NCI-H2196 (cell line): ENCODE measurements around the gene PIGC.

Source experiments
- DNase-seq: peaks from one replicate; lab custom pipeline; 2025; ENCODE audit not compliant: unreplicated experiment; lab: John Stamatoyannopoulos, UW

Gene PIGC

DNA sequence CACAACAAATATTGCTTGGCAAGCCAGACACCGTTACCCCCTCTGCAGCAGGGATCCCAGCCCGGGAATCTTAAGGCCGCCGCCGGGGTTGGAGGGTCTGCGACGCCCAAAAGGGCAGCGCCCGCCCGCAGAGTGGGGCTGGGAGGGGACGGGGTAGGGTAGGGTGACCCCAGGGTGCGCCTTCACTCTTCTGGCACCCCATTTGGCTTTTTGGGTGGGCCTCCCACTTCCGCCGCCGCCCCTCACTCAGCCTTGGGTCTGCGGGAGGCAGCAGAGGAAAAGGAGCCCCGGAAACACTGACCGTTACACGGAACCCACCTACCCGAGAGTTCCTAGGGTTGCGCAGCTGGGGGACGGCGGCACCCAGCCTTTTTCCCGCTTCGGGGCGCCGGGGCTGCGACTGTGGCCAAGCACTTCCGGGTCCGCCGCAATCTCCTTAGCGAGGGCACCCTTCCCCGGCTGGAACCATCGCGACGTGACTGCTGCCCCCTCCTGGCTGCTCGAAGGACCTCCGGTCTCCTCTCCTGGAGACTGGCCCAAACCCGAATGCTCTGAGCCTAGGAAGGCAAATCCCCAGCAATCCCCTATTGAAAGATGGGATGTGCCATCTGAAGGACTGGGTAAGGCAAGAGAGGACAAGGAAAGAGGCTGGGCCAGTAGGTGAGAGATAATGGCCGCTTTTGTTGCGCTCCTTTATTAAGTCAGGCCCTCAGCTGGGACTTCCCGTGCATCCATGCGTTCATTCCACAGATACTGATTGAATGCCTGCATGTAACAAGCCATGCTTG, at the start of gene PIGC:
Gene PIGC (minus strand): TSS at position 404 of the 788 bp plus-strand sequence. CDS start 1,447 bp downstream, outside the sequence.
- peak; percentile 90 for DNase-seq

DNA sequence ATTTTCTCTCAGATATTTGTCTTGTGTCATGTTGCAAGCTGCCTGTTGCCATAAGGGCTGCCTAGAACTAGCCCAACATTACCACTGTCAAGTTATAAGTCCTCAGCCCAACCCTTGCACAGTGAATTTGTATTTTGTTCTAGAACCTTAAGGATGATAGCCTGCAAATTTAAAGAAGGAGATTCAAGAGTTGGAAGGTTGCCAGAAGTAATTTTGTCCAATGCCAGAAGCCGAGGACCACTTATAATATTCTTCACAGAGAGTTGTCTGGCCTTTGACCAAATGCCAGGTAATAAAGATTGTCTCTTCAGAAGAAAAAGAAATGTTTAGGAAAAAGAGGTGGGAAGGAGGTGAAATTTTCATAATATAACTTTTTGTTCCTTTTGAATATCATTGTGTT, 48.6 kb upstream of the PIGC start:
- DNase-seq = no peak

DNA sequence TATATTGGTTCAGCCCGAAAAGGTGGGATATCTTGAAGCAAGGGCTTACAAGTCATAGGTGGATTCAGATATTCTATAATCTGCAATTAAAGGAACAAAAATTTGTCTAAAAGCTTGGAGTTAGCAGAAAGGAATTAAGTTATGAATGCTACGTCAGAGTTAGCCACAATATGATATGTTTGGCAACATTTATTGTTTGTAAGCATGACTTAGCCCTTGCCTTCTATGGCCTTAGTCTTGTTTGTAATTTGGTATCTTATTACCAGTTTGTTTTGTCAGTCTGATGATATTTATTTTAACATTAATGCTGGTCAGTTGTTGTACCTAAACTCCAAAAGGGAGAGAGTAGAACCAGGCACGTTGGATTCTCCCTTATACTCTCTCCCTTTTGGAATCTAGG, 46.0 kb upstream of the PIGC start:
- no peak for DNase-seq

DNA sequence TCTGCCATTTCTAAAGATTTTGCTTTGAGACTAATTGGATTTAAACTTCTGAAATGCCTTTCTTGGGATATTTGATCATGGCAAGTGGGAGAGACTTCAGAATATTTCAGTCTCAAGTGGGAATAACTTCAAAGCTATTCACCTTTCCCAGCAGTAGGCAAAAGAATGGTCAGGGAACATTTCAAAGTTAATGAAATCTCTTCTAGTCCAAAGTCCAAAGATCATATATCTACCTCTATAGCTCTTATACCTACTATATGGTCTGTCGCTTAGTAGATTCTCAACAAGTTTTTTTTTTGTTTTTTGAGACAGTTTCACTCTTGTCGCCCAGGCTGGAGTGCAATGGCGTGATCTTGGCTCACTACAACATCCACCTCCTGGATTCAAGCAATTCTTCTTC, 44.5 kb upstream of the PIGC start:
- DNase-seq = no peak

DNA sequence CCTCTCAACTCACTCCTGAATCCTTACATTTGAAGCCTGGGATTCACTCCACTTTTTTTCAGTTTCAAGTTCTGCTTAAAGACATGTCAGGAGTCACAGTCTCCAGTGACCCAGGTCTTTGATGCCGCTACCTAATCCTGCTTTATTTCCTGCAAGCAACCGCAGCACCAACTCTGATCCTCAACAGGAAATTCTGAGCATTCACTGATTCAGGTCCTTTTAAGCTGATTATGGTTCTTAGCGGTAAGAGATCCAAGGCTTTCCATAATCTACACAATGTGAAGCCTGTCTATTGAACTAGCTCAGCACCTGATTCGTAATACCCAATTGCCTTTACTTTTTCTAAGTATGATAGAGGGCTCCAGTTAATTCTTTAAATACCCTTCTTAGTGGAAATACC, 43.7 kb upstream of the PIGC start:
- DNase-seq = no peak

DNA sequence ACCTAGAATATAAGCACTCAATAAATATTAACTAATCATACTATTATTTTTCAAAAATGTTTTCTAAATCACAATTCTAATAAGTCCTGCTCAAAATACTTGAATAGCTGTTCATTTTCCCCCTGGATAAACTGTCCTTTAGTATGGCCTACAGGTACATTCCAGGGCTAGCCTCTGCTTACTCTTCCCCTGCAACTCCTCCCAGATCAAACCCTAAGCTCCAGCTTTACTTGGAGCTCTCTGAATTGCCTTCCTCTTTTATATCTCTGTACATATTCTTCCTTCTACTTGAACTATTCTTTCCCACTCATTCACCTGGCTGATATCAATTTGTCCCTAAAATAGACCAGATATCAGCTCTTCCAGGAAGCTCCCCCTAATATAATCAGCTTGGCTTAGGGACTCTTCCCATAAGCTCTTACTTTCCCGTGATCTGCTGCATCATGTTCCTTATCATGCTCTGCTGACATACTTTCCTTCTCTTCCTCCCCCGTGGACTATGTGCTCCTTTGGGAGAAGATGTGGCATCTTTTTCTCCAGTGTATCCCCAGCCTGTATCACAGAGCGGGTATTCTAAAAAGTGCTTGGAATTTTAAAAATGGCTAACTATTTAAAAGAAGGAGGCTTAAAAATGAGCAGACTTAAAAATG, 43.1 kb upstream of the PIGC start:
- no peak for DNase-seq

DNA sequence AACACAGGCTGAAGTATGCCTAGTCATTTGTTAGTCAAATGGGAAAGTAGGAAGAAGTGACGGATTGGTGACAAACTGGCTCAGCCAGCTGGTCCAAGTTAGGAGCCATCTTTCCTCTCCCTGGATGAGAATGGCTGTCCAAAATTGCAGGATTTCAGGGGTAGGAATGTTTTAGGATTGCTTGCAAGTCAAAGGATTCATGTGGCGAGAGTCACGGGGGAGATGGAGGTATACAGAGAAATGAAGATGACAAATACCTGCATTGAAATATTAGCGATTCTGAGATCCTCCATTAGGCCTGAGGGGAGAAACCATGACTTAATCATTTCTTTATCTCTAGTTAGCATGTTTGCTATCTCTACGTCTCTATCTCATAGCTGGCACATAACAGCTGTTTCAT, 41.8 kb upstream of the PIGC start:
- no peak for DNase-seq

DNA sequence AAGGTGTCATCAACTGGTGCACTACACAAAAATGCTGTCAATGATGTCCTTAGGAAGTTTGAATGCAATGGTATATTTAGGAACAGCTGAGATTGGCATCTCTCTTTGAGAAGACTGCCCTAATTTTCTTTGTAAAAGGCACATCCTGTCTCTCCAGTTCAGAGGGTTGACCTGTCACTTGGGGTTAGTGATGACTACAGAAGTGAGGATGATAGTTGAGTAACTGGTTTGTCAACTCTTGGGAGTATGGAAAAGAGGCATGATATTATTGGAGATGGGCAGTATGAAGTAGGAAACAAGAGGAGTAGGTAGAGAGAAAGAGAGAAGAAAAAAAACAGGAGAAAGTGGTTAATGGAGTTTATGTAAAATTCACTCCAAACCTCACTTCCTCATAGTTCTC, 40.4 kb upstream of the PIGC start:
- no peak for DNase-seq

DNA sequence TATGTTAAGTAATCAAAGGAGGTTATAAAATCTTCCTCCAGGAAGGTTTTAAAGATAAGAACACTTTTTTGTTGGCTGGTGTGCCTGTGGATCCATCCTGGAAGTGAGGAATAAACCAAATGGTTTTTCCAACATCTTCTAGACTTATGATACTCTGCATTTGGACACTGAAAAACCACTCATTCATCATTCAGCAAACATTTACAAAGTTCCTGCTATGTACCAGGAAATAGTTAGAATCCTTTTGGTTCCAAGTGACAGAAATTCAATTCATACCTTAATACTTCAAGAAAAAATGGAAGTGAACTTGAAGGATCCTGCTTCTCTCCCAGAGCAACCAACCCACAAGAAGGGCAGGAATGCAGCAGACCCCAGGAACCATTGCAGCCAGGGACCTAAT, 39.6 kb upstream of the PIGC start:
- no peak for DNase-seq

DNA sequence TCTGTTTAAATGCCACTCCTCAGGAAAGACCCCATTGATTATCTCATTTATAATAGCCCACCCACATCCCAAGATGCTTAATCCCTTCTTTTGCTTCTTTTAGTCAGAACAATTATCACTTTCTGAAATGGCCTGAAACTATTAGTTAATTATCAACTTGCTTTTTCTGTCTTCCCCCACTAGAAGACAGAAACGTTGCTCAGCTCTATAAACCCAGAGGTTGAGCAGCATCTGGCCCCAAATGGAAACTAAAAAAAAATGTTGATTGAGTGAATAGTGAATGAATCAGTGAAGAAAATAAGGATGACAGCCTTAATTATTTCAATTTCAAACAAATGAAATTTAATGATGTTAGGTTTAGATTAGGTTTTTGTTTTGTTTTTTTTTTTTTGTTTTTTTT, 38.2 kb upstream of the PIGC start:
- DNase-seq = no peak

DNA sequence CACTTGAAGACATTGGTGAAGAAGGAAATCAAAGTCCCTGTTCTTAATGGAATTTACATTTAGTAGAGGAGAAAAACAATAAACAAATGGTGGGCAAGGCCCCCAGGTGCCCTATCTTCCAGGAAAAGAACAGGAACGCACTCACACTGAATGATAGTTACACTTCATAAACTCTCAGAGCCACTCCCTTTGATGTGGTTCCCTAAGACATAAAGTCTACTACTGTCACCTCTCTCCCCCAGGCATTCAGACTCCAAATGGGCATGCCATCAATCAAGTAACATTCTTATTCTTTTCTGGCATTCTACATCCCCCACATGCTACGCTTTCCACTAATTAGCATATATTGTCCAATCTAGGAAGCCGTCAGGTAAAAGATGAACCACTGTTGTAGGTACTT, 36.6 kb upstream of the PIGC start:
- no peak for DNase-seq

DNA sequence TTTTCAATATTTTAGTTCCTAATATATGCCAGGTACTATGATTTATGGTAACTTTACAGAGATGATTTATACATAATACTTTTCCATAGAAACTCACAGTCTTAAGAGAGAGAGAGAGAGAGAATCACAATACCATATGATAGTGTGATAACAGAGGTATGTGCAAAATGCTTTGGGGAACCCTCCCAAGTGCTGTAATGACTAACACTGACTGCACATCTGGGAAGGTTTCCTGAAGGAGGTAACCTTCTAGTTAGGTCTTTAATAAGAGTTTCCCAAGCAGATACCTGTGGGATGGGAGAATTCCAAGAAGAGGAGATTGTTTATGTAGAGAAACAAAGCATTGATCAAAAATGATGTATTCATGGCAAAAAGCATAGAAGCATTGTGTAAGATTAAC, 34.6 kb upstream of the PIGC start:
- no peak for DNase-seq

DNA sequence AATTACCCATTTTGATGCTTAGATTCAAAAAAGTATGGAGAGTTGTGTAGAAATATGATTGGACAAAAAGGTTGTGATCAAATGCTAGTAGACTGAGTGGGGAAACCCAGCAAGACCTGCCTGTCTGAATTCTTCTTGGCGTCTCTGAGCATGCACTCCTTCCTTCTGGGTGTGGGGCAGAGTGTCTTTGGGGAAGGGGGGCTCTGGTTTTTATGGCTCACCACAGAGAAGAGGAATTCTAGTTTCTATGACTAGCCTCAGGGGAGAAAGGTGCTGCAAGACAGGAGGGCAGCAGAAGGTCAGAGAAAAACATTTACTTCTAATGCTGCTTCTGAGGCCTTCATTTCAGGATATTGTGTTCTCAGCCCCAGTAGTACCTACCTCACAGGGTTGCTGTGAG, 33.9 kb upstream of the PIGC start:
- no peak for DNase-seq

DNA sequence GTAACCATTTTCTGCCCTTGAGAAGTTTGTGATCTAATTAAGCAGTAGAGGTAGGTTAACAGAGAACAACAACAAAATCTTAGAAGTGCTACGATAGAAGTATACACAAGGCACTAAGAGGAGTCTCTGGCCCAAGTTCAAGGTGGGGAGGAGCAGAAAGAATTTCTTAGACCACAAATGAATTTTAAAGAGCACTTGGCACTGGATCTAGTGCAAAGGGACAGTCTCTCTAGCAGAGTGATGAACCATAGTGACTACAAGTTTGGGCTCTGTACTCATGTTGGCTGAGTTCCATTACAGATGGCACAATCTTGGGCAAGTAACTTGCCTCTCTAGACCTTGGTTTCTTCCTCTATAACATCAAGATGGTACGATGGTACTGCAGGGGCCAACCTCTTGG, 33.3 kb upstream of the PIGC start:
- DNase-seq = no peak

DNA sequence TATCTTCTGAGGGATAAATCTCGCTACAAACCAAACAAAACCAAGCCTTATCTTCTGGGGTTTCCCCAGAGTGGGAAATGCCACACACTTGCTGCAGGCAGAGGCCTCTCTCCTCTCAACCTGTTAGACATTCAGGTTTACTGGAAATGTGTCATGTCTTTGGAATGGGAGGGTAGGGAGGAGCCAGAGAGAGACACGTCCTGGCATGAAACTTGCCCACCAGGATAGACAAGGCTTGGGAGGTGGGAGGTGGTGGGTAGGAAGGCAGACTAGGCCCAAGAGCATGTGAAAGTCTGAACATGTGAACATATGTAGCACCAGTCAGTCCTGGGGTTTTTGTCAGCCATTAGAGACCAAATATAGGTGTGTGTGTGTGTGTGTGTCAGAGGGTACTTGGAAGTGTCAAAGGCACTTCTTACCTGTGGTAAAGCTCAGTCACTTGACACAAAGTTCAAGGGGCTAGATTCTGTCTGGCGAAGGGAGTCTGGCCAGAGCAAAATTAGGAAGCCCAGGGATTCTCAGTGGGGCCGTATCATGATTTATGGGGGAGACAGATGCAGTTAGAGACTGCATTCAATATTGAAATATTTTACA, 32.4 kb upstream of the PIGC start:
- DNase-seq = no peak

DNA sequence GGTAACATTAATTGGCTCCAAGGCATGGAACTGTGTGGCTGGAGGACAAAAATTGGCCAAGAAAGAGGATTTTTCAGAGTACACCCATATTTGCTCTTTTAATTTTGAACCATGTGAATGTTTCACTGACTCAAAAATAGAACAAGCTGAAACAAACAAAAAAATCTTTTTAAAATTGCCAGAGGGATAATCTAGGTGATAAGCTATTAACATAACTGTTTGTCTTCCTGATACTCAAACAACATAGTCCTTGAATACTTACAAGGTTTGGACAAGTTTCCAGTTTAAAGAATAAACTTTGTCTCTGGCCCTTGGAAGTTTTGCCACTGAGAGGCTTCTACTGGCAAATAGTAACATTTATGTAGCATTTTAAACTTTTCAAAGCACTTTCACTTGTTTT, 30.0 kb upstream of the PIGC start:
- no peak for DNase-seq

DNA sequence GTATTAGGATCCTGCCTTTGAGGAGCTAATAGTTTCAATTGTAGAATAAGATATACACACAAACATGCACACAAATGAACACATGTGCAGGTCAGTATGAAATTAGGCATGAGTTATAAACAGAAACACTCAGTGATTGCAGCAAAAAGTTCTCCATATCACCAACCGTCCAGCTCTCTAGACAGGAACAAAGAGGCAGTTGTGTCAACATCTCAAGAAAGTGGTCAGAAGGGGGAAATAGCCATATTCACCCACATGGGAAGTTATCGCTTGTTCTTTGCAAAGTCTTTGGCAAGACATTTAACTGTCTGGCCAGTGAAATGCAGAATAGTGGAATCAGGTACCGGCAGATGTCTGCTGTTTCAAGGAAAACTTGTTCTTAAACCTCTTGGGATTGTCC, 29.4 kb upstream of the PIGC start:
- no peak for DNase-seq

DNA sequence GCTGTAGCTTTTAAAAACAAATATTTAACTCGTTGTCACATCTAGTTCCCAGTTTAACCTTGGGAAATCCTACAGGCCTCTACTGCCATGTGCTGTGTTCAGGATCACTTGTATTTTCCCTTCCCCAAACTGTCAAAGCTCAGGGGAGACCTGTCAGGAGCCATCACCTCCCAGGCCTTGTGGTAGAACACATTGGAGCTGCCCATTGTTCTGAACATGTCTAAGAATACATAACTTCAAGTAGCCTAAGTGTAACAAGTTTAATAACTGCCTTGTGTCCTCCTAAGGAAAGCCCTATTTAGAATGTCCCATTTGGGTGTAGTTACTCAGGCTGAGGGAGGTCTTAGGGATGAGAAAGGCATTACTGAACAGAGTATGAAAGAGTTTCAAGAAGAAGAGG, 28.6 kb upstream of the PIGC start:
- DNase-seq = no peak

DNA sequence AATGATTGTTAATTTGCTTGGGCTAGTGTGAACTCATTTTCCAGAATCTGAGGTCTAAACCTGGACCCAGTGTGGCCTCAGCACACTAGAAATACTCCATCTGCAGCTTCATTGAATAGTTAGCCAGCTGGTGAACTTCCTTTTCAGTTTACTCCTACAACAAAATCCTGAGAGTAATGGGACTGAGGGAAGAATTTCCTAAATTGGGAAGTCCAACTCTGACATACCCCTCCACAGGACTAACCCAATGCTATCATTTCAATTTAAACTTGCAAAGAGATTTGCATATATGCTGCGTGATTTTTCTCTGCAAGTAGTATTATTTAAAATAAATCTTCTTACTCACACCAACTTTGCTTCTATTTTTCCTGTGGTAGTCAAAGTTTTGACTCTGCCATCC, 27.8 kb upstream of the PIGC start:
- DNase-seq = no peak

DNA sequence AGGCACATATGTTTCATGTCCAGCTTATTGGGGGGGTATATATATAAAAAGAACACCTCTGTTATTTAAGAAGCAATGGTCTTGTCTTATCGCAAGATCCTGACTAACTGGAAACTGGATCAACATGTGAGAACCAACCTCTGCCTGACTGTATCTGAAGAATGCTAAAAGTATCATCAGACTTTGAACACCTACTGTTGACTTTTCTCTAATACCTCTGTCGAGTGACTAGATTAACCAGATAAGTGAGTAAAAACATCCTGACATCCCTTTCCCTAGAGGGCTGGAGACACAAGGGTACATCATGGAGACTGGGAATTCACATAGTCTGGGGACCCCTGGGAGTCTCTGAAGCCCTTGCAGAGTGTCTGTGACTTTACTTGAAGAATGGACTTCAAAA, 26.3 kb upstream of the PIGC start:
- DNase-seq = no peak

DNA sequence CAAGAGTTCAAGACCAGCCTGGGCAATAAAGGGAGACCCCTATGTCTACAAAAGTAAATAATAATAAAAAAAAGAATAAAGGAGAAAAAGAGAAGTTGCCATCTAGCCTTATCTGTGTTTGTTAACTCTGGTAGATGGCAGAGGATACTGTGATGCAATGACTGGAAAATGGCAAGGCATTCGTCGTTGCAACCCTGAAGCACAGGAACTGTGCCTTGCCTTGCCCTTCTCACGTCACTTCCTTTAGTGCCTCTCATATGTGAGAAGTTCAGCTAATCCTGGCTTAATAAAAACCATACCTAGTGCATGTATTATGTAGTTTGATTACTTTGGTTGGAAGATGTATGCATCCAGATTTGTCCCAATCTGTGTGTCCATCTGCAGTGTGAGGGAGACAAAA, 25.8 kb upstream of the PIGC start:
- no peak for DNase-seq

DNA sequence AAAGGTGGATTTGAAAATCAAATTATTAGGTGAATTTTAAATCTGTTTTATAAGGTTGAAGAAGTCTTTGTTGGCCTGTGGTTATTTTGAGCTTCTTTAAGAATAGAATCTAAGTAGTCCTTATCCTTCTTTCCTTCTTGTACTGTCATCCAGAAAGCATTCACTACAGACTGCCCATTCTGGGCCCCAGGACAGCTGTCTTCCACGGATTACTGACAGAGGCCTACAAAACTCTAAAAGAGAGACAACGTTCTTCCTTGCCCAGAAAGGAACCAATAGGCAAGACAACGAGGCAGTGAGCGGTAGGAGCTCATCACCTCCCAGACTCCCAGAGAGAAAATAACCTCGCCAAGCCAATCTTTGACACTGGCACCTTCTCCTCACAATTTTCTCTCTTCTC, 24.4 kb upstream of the PIGC start:
- no peak for DNase-seq

DNA sequence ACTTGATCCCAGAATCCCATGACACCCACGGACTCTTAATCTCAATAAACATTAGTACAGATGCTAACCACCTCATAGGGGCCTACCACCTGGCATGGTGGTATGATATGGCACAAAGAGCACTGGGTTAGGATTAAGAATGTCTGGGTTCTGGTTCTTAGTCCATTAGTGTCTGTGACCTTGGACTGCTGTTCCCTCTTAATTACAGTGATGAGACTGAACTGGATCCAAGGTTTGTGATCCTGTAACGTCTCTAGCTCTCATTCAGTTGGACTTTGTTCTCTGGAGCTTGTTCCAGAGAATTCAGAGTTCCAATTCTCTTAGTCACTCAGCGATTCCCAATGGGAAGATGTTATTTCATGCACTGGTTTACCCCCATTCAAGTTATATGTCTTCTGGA, 23.6 kb upstream of the PIGC start:
- no peak for DNase-seq
